NAMALWA (cell line): ENCODE results near the gene EGFLAM.

Source experiments
- DNase-seq: peaks from one replicate; pipeline ENCODE4 v3.0.0-alpha.2; 2015; ENCODE audit warnings: low spot score

EGFLAM gene

DNA sequence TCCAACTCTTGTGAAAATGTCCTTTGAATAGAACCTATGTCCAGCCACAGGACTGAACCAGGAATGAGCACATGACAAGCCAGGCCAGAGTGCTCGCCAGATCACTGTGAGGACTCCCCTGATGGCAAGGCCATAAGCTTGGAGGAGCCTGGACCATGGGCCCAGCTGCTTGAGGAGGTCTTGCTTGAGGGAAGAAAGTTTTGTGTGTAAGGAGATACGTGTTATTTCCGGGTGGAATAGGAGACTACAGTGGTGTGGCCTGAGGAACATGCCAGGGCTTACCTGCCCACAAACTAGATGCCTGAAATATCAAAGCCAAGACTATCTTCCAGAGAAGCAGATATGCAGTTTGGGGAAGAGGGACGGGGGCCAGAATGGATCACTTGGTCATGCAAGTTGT lies 213.3 kb downstream of the EGFLAM start:
- no peak for DNase-seq

DNA sequence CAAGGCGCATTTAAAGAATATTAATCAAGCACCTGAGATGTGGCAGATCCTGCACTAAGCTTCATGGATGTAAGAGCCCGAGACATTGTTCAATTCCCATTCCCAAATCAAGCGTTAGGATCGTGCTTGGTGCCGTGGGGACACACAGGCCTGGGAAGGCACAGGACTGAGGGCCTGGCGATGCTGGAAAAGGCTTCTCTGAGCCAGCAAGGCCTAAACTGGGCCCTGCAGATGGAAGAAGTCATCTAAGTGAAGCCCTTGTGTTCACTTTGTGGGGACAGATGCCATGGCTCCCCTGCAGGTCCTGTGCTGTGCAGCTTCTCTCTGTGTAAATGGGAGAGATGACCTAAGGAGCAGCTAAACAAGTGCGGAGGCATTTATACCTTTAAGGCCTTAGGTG lies 214.2 kb downstream of the EGFLAM start:
- no peak for DNase-seq

GRCh38 chr5:38473008-38473407 lies 214.6 kb downstream of the EGFLAM start:
- no peak for DNase-seq

GRCh38 chr5:38478166-38478565 lies 219.8 kb downstream of the EGFLAM start:
- no peak for DNase-seq

GRCh38 chr5:38478878-38479277 lies 220.5 kb downstream of the EGFLAM start:
- DNase-seq, result no peak

- DNase-seq, result no peak
Measured at GRCh38 chr5:38479315-38479904, 221.1 kb downstream of the EGFLAM start.

GRCh38 chr5:38483805-38484398 lies 225.5 kb downstream of the EGFLAM start:
- no peak for DNase-seq

DNA sequence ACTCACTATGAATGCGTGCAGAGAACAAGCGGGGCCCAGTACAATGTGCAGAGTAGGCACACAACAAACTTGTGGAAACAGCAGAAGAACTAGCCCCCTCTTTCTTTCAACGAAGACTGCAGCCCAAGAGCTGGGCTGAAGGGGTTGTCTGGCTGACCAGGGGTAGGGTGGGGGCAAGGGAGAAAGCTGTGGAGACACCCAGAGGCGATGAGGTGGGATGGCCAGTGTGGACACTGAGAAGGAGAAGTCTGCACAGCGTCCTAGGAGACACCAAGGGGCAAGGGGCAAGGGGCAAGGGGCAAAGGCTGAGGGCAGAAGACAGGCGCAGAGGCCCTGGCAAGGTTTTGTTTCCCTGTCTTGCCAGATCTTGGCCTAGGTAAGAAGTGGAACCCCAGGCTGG lies 235.8 kb downstream of the EGFLAM start:
- DNase-seq, result no peak

GRCh38 chr5:38494763-38495162 lies 236.4 kb downstream of the EGFLAM start:
- DNase-seq, result no peak

GRCh38 chr5:38497946-38498345 lies 239.6 kb downstream of the EGFLAM start:
- DNase-seq, result no peak

DNA sequence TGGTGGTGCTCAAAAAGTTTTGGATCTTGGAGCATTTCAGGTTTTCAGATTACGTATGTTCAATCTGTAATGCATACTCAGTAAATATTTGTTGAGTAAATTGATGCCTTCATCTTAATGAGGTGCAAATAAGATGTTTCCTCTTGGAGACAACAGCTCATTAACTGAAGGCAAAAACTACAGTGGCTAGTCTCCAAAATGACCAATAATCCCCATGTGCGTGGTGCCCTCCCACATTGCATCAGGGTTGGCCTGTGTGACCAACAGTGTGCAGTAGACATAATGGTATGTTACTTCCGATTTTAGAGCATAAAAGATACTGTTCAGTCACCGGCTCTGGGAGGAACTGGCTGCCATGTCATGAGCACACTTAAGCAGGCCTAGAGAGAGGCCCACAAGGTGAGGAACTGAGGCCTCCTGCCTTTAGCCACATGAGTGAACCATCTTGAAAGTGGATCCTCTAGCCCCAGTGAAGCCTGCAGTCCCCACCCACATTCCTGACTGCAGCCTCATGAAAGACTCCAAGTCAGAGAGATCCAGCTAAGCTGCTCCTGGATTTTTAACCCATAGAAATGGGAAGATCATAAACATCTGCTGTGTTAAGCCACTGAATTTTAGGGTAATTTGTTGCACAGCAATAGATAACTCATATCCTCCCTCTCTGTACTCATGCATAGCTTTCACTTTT lies 242.4 kb downstream of the EGFLAM start:
- no peak for DNase-seq

DNA sequence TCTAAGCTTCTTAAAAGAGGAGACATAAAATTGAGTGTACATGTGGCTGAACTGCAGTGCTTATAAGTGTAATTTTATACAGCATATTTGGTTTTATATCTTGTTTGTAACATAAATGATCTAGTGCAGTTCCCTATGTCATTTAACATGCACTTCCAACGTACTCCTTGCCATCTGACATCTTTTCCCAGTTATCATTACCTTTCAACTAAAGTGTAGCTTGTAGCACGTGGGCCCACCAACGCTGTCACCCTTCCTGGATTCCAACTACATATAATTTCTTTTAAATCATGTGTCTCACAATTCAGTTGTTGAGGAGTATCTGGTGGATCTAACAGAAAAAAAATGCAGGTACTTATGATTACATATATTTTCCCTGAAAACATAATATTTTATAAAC lies 247.9 kb downstream of the EGFLAM start:
- no peak for DNase-seq

DNA sequence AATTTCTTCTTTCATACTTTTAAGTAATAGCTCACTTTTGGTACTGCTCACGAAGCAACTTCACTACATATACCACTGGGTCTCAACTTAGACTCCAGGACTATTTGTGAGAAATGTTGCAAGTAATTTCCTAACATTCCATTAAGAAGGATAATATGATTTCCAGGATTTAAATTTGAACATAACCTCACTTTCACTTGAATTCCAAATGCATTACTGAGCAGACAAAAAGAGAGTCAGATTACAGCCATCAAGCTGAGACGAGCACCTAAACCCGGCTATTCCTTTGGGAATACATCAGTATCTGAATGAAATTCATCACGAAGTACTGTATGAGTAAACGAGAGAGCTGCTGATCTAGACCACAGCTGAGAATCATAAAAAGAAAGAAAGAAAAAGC lies 250.8 kb downstream of the EGFLAM start:
- DNase-seq, result no peak
